Gastroesophageal sphincter (tissue), 4 donors: Measurements from ENCODE around the gene CUBN. TPM values are rescaled to one million over a fixed set of nuclear protein-coding genes. Genes with fewer than 3 reads are reported as not detected.

Source experiments
- ATAC-seq: fragments of 150-250 bp; one replicate; pipeline ENCODE4 v1.9.1; 2016; ENCODE audit warnings: mild to moderate bottlenecking, moderate library complexity
- H3K27ac ChIP-seq, 4 donors: fragments of 200-600 bp; sonication (generic) in 3 of 4; 1 replicate in 3 of 4; 2 replicates in 1 of 4; pipeline ENCODE4 v1.5.1; 2016 to 2019
- H3K27me3 ChIP-seq: fragments of 200-600 bp; sonication (generic); one replicate; pipeline ENCODE4 v1.5.1; 2019
- H3K36me3 ChIP-seq, 2 donors: fragments of 200-600 bp; sonication (generic); one replicate each; pipeline ENCODE4 v1.5.1; 2019; ENCODE audit warnings: control low read depth in 1 of 2
- H3K4me1 ChIP-seq, 3 donors: fragments of 200-600 bp; sonication (generic); 1 replicate in 2 of 3; 2 replicates in 1 of 3; pipeline ENCODE4 v1.5.1; 2016 to 2019; ENCODE audit warnings: control low read depth in 2 of 3
- H3K4me3 ChIP-seq, 2 donors: fragments of 200-600 bp; sonication (generic); one replicate each; pipeline ENCODE4 v1.5.1; 2019; ENCODE audit warnings: mild to moderate bottlenecking in 1 of 2, moderate library complexity in 1 of 2
- H3K9me3 ChIP-seq, 3 donors: fragments of 200-600 bp; sonication (generic); one replicate each; pipeline ENCODE4 v1.5.1; 2017 to 2019; ENCODE audit warnings: control low read depth in 2 of 3
- EP300 ChIP-seq: sonication (generic); formaldehyde crosslinking; IDR thresholded peaks from one replicate; pipeline ENCODE4 v1.6.1; 2017; ENCODE audit warnings: antibody characterized with exemption, mild to moderate bottlenecking
- POLR2A ChIP-seq, 2 donors: fragments of 450-650 bp; IDR thresholded peaks; one replicate each; pipeline ENCODE4 v1.6.1; 2017; ENCODE audit warnings: antibody characterized with exemption in 2 of 2, mild to moderate bottlenecking in 2 of 2, moderate library complexity in 1 of 2
- POLR2AphosphoS5 ChIP-seq: sonication (generic); formaldehyde crosslinking; IDR thresholded peaks from one replicate; pipeline ENCODE4 v1.6.1; 2017; ENCODE audit warnings: antibody characterized with exemption
- WGBS, 2 donors: methylation state at CpG; one replicate each; pipeline ENCODE4 v1.1.5; 2018; ENCODE audit warnings: low coverage in 1 of 2; 5-methylcytosine and 5-hydroxymethylcytosine counted together
- total RNA-seq, 4 donors: library from RNA; depleted of rRNA; stranded (reverse); fragments of >200 nt; gene quantifications; one replicate each; pipeline ENCODE4 v1.1.0, GENCODE V29; 2016
- TF ChIP-seq, protein P1 (sequence below), 4 experiments: fragments of 200-600 bp in 2 of 4; fragments of 450-650 bp in 2 of 4; sonication (generic) in 1 of 4; IDR thresholded peaks; one replicate each; pipeline ENCODE4 v1.5.1; 2017 to 2019; ENCODE audit warnings: antibody characterized with exemption in 4 of 4, mild to moderate bottlenecking in 2 of 4, moderate library complexity in 2 of 4

The CUBN gene
- total RNA-seq, 4 donors from 2014 or later: 0.37 to 2.8 (median 1.6) TPM

DNA sequence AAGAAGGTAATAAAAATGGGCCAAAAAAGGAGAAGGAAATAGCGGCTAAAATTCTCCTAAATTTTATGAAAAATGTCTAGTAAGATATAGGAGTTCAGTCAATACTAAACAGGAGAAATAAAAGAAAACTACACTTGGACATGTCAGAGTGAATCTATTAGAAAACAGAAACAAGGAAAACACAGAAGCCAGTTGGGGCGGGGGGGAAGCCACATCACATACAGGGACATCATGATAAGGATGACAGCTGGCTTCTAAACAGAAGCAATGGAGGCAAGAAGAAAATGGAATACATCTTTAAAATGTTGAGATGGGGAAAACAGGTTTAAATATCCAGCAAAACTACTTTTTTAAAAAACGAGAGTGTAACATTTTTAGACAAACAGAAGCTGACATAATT lies 77.8 kb downstream of the CUBN start:
- WGBS, 2 donors: 91 to 92% methylated on average over 3 of the region's 3 CpGs
- H3K4me1 ChIP-seq: no peaks in the 10 kb centered on the region
- no peaks in the 10 kb centered on the region for H3K27me3 ChIP-seq
- TF ChIP-seq EP300: no peak
- TF ChIP-seq, protein P1, sequence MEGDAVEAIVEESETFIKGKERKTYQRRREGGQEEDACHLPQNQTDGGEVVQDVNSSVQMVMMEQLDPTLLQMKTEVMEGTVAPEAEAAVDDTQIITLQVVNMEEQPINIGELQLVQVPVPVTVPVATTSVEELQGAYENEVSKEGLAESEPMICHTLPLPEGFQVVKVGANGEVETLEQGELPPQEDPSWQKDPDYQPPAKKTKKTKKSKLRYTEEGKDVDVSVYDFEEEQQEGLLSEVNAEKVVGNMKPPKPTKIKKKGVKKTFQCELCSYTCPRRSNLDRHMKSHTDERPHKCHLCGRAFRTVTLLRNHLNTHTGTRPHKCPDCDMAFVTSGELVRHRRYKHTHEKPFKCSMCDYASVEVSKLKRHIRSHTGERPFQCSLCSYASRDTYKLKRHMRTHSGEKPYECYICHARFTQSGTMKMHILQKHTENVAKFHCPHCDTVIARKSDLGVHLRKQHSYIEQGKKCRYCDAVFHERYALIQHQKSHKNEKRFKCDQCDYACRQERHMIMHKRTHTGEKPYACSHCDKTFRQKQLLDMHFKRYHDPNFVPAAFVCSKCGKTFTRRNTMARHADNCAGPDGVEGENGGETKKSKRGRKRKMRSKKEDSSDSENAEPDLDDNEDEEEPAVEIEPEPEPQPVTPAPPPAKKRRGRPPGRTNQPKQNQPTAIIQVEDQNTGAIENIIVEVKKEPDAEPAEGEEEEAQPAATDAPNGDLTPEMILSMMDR (IDR thresholded peaks at IDR 0.05): no peak
- no peak for TF ChIP-seq POLR2AphosphoS5
- TF ChIP-seq POLR2A (IDR thresholded peaks at IDR 0.05): no peak
- no peak overlapping the region for H3K4me3 ChIP-seq
- H3K27ac ChIP-seq: no peak overlapping the region
- no peaks in the 10 kb centered on the region for H3K9me3 ChIP-seq
- H3K36me3 ChIP-seq: no peaks in the 10 kb centered on the region
- no peak for ATAC-seq

DNA sequence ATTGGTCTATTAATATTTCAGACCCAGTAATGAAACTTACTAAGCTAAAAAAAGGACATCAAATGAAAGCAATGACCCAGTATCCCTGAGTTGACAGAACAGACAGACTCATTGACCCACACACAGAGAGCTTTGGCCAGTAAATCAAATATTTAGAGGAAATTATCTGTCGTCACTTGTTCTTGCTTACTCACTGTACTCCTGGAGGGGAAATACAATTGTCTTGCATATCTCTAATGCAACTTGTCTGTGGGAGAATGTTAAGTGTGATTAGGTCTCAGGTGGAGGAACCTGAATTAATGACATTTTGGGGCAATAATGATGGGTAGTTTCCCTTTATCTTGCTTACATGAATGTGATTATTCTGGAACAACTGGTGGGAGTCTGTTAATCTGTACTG lies 80.4 kb downstream of the CUBN start:
- H3K9me3 ChIP-seq: no peaks in the 10 kb centered on the region
- no peak for TF ChIP-seq EP300
- TF ChIP-seq, protein P1 (IDR thresholded peaks at IDR 0.05): no peak
- TF ChIP-seq POLR2A (IDR thresholded peaks at IDR 0.05): no peak
- no peak for TF ChIP-seq POLR2AphosphoS5
- H3K27me3 ChIP-seq: no peaks in the 10 kb centered on the region
- no peaks in the 10 kb centered on the region for H3K4me1 ChIP-seq
- WGBS, 2 donors: 60 to 76% methylated on average over 1 of the region's 1 CpG
- H3K4me3 ChIP-seq: no peak overlapping the region
- no peak for ATAC-seq
- H3K36me3 ChIP-seq: no peaks in the 10 kb centered on the region
- H3K27ac ChIP-seq: no peak overlapping the region

DNA sequence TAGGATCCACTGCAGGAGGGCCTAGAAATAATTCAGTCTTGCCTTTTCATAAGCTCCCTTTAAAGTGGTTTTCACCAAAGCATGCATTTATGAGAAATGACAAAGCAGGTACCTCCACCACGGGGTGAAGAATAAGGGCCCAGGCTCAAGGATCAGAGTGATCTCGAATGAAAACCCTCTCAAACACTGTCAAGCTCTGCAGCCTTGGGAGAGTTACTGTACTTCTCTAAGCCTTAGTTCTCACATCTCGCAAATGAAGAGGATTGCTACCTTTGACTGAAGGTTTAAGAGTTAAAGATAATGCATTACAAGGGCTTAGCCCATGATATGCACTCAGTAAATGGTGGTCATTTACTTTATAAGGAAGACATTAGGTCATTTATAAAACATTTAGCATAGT lies 81.7 kb downstream of the CUBN start:
- TF ChIP-seq EP300 (no peak), POLR2A (IDR thresholded peaks at IDR 0.05) (no peak), POLR2AphosphoS5 (no peak)
- TF ChIP-seq, protein P1 (IDR thresholded peaks at IDR 0.05): no peak
- Histone ChIP-seq H3K27ac (no peak overlapping the region), H3K27me3 (no peaks in the 10 kb centered on the region), H3K4me1 (no peaks in the 10 kb centered on the region), H3K36me3 (no peaks in the 10 kb centered on the region), H3K4me3 (no peak overlapping the region), H3K9me3 (no peaks in the 10 kb centered on the region)
- ATAC-seq: no peak
- 81 to 82% methylated on average over 3 of the region's 3 CpGs for WGBS, 2 donors

DNA sequence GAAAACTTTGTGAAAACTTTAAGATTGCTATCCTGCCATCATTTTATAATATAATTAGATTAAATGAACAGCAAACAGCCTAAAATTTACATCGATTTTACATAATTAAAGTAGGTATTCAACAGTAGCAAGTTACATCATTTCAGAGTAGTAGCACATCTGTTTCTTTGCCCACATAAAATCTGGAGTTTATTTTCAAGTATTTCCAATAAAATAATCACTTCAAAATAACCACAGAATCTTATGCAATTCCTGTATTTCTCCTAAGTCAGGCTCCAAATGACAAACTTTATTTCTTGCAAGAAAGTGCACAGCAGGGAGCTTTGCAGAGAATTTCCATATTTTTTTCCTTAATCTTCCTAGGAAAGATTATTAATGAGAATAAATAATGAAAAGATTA lies 82.6 kb downstream of the CUBN start:
- TF ChIP-seq POLR2AphosphoS5 (no peak), POLR2A (IDR thresholded peaks at IDR 0.05) (no peak), EP300 (no peak)
- TF ChIP-seq, protein P1 (IDR thresholded peaks at IDR 0.05): no peak
- Histone ChIP-seq H3K27ac (no peak overlapping the region), H3K36me3 (no peaks in the 10 kb centered on the region), H3K4me1 (no peaks in the 10 kb centered on the region), H3K4me3 (no peak overlapping the region), H3K9me3 (no peaks in the 10 kb centered on the region), H3K27me3 (no peaks in the 10 kb centered on the region)
- no peak for ATAC-seq
- WGBS, 2 donors: 75 to 77% methylated on average over 1 of the region's 1 CpG

DNA sequence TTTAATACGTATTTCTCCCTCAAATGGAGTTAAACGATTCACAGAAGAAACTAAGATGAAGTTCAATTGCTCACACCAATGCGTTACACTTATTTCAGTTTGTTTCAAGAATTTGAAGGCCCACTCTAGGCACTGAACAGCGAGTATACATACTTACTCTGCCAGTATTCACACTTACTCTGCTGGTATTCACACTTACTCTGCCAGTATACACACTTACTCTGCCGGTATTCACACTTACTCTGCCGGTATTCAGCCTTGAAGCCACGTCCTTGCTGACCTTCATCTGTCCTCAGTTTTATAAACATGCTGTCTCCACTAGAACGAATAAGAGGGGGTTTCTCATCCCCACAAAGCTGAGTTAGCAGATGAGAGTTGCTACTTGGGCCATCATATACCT lies 86.0 kb downstream of the CUBN start:
- ATAC-seq: no peak
- no peak overlapping the region for H3K4me3 ChIP-seq
- H3K27me3 ChIP-seq: no peaks in the 10 kb centered on the region
- H3K9me3 ChIP-seq: no peaks in the 10 kb centered on the region
- H3K36me3 ChIP-seq: no peaks in the 10 kb centered on the region
- no peak for TF ChIP-seq POLR2A (IDR thresholded peaks at IDR 0.05)
- TF ChIP-seq, protein P1 (IDR thresholded peaks at IDR 0.05): no peak
- TF ChIP-seq EP300: no peak
- TF ChIP-seq POLR2AphosphoS5: no peak
- H3K27ac ChIP-seq: no peak overlapping the region
- H3K4me1 ChIP-seq: no peaks in the 10 kb centered on the region
- 72 to 75% methylated on average over 8 of the region's 8 CpGs for WGBS, 2 donors
